ENCODE results near the gene NR2F1-AS1.

DNA sequence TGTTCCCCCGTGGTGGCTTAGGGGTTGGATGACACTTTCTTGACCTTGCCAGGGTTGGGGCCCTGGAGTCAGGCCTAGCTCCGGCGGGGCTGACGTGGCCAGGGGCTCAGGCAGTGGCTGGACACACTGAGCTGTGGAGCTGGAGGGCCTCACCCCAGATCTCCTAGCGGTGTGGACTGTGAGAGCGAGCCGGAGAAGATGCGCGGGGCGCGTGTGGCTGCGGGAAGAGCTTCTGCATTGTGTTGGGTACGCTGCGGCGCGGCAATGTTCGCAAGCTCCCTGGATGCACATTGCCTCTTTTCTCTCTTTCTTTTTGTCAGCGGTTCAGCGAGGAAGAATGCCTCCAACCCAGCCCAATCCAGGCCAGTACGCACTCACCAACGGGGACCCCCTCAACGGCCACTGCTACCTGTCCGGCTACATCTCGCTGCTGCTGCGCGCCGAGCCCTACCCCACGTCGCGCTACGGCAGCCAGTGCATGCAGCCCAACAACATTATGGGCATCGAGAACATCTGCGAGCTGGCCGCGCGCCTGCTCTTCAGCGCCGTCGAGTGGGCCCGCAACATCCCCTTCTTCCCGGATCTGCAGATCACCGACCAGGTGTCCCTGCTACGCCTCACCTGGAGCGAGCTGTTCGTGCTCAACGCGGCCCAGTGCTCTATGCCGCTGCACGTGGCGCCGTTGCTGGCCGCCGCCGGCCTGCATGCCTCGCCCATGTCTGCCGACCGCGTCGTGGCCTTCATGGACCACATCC lies 6.8 kb upstream of the NR2F1-AS1 start:
- TF ChIP-seq, protein P1, sequence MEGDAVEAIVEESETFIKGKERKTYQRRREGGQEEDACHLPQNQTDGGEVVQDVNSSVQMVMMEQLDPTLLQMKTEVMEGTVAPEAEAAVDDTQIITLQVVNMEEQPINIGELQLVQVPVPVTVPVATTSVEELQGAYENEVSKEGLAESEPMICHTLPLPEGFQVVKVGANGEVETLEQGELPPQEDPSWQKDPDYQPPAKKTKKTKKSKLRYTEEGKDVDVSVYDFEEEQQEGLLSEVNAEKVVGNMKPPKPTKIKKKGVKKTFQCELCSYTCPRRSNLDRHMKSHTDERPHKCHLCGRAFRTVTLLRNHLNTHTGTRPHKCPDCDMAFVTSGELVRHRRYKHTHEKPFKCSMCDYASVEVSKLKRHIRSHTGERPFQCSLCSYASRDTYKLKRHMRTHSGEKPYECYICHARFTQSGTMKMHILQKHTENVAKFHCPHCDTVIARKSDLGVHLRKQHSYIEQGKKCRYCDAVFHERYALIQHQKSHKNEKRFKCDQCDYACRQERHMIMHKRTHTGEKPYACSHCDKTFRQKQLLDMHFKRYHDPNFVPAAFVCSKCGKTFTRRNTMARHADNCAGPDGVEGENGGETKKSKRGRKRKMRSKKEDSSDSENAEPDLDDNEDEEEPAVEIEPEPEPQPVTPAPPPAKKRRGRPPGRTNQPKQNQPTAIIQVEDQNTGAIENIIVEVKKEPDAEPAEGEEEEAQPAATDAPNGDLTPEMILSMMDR (conservative IDR thresholded peaks at IDR 0.05; ENCODE audit: low read depth, low read length) = no peak
- no peak for TF ChIP-seq POLR2A (IDR thresholded peaks at IDR 0.05; ENCODE audit: low read depth, low read length)

All from IMR-90 (cell line).